GM21723 (cell line): ENCODE measurements around the gene TSPYL2.

ENCODE experiments used
- ATAC-seq: cut with Tn5 transposase; IDR thresholded peaks from one replicate; pipeline ENCODE4 v1.9.1; 2021; ENCODE audit warnings: mild to moderate bottlenecking, moderate library complexity; ENCODE audit not compliant: unreplicated experiment

TSPYL2 gene

GRCh38 chrX:53078943-53079342, 3.2 kb upstream of the TSPYL2 start:
- ATAC-seq = no peak

- ATAC-seq = no peak
These were observed 1.3 kb upstream of the TSPYL2 start for GRCh38 chrX:53080628-53081580.

- no peak for ATAC-seq
These were observed 828 bp downstream of the TSPYL2 start for GRCh38 chrX:53082773-53083616.

DNA sequence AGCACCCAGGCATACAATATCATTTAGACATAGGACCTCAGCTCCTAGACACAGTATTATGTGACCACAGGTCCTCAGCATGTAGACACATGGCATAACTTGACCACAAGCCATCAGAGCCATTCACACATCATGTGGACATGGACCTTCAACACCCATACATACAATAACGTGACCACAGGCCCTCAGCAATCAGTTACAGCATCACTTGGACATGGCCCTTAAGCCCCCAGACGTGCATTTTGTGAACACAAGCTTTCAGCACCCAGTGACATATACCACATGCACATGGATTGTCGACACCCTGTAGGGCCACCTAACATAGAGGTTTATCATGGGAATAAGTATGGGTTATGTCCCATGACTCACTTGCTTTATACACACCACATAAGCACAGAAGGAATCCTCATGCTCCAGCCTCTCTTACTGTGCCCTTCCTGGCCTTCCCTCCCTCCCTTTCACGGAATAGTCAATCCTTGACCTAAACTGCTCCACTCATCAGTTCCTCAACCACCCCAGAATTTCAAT, 1.9 kb downstream of the TSPYL2 start:
- no peak for ATAC-seq

- ATAC-seq = no peak
These were observed 2.7 kb downstream of the TSPYL2 start for GRCh38 chrX:53084863-53085262.

DNA sequence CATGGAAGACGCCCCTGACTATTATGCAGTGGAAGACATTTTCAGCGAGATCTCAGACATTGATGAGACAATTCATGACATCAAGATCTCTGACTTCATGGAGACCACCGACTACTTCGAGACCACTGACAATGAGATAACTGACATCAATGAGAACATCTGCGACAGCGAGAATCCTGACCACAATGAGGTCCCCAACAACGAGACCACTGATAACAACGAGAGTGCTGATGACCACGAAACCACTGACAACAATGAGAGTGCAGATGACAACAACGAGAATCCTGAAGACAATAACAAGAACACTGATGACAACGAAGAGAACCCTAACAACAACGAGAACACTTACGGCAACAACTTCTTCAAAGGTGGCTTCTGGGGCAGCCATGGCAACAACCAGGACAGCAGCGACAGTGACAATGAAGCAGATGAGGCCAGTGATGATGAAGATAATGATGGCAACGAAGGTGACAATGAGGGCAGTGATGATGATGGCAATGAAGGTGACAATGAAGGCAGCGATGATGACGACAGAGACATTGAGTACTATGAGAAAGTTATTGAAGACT, 3.6 kb downstream of the TSPYL2 start:
- ATAC-seq = no peak

- no peak for ATAC-seq
These were observed 4.3 kb downstream of the TSPYL2 start for GRCh38 chrX:53086464-53086863.

DNA sequence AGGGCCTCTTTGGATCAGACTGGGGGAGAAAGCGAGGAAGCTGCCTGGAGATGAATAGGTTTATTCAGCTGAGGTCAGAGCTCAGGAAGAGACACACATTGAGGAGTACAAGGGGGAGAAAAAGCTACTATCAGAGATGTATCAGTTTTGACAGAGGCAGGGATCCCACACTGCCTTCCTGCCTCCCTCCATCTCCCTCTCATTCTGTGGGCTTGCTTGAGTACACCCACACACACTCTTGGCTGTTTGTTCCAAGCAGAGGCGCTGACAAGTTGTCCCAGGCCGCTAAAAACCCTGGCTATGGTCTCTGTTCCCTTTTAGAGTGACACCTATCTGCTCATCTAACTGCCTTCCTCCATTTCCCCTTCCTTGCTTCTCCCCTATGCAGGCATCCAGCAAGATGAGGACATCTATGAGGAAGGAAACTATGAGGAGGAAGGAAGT, 5.2 kb downstream of the TSPYL2 start:
- no peak for ATAC-seq

GRCh38 chrX:53088136-53088974, 6.2 kb downstream of the TSPYL2 start:
- ATAC-seq = peak; percentile 50

DNA sequence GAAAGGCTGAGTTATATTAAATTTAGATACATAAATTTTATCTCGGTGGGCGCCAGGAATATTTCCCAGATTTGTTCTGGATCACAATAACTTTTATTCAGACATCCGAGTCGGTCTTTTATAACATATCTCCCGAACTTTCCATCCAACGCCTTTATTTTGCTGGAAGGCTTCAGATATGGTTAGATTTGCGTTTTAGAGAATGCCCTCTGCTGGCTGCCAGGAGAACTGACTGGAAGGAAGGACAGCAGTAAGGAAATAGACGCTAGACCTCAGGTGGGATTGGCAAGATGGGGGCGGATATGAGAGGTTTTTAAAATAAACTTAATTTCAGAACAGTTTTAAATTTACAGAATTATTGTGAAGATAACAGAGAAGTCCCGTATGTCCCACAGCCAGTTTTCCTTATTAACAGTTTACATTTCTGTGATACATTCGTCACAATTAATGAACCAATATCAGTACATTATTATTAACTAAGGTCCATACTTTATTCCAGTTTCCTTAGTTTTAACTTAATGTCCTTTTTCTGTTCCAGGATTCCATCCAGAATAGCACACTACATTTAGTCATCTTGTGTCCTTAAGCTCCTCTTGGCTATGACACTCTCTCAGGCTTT, 7.2 kb downstream of the TSPYL2 start:
- peak; percentile 34 for ATAC-seq

DNA sequence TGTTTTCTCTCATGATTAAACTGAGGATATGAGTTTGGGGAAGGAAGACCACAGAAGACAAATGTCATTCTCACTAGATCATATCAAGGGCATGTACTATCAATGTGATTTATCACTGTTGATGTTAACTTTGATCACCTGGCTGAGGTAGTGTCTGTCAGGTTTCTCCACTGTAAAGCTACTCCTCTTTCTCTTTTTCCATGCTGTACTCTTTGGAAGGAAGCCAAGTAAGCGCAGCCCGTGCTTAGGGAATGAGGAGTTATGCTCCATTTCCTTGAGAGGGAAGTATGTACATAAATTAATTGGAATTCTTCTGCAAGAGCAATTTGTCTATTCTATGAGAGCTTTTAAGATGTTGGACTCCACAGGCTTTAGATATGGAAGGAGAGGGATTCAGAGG, 7.8 kb downstream of the TSPYL2 start:
- no peak for ATAC-seq

DNA sequence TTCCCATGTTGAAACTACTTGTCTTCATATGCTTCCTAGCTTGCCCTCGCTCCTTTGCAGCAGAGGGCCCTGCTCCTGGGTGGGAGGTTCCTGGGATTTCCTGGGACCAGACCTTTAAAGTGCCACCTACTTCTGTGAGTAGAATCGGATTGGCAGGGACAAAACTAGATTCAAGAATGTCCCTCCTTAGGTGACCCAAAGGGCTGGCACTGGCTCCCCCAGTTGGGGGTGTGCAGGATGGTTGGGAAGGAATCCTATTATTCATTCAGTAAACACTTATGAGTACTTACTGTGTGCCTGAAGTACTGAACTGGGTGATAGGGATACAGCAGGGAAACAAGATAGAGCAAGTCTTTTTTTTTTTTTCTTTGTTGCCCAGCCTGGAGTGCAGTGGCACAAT, 9.2 kb downstream of the TSPYL2 start:
- no peak for ATAC-seq

- ATAC-seq = peak; percentile 47
These were observed 11.0 kb downstream of the TSPYL2 start for GRCh38 chrX:53093177-53093655.

- peak; percentile 85 for ATAC-seq
These were observed 11.8 kb downstream of the TSPYL2 start, which contains the start of gene KANTR for GRCh38 chrX:53093748-53094581. Gene KANTR (plus strand): TSS chrX:53094142. CDS start chrX:53124273, 30,131 bp downstream.

GRCh38 chrX:53094582-53094905, 12.4 kb downstream of the TSPYL2 start:
- ATAC-seq = no peak

- no peak for ATAC-seq
These were observed 13.6 kb downstream of the TSPYL2 start for GRCh38 chrX:53095796-53096195.

DNA sequence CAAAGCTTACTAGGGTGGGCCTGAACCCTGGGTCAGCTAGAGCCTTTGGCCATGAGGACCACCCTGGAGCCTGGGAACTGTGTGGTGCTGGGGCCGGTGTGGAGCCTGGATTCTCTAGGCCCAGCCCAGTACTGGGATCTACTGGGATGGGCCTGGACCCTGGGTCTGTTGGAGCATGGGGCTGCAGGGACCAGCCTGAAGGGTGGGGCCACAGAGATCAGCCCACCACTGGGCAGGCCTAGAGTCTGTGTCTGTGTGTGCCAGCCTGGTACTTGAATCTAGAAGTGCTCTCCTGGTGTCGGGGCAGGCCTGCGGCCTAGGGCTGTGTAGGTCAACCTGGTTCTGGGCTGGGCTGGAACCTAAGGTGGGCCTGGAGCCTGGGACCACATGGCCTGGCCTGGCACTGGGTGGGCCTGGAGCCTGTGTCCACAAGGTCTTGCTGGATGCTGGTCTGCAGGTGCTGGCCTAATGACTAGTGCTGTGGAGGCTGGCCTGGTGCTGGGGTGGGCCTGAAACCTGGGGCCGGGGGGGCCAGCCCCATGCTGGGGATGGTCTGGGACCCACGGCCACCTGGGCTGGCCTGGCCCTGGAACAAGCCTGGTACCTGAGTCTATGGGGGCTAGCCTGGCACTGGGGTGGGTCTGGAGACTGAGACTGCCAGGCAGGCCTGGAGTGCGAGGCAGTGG, 32.8 kb downstream of the TSPYL2 start:
- no peak for ATAC-seq

DNA sequence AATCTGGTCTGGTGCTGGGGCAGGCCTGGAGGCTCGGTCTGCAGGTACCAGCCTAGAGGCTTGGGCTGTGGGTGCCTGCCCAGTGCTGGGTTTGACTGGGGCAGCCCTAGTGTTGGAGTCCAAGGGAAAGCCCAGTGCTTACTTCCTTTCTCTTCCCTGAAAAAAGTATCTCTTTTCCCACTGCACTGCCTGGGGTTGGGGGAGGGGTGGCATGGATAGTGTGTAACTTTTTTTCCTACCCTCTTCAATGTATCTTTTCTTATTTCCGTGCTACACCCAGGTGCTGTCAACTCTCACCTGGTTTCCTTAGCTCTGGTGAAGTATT, 33.3 kb downstream of the TSPYL2 start:
- no peak for ATAC-seq
